Testis (tissue), 3 donors: Measurements from ENCODE around the gene RASL10B. TPM values are rescaled to one million over a fixed set of nuclear protein-coding genes. Genes with fewer than 3 reads are reported as not detected.
"Not testable (repeated sequence)": the region's sequence is repeated elsewhere in the genome, so short reads cannot be mapped to it uniquely, and the experiment has no call there.

Source experiments
- DNase-seq: peaks from one replicate; pipeline ENCODE4 v3.0.0-alpha.2; 2019
- H3K27ac ChIP-seq, 2 donors: fragments of 200-600 bp; sonication (generic); one replicate each; pipeline ENCODE4 v1.5.1; 2019
- H3K27me3 ChIP-seq: fragments of 200-600 bp; sonication (generic); one replicate; pipeline ENCODE4 v1.5.1; 2019
- H3K36me3 ChIP-seq: fragments of 200-600 bp; sonication (generic); one replicate; pipeline ENCODE4 v1.5.1; 2017; ENCODE audit warnings: low read depth; ENCODE audit errors: missing control alignments
- H3K4me1 ChIP-seq: fragments of 200-600 bp; sonication (generic); one replicate; pipeline ENCODE4 v1.5.1; 2019
- H3K4me3 ChIP-seq, 2 donors: fragments of 200-600 bp; sonication (generic); one replicate each; pipeline ENCODE4 v1.5.1; 2017 to 2019
- H3K9me3 ChIP-seq: fragments of 200-600 bp; sonication (generic); one replicate; pipeline ENCODE4 v1.5.1; 2017
- CTCF ChIP-seq, 3 experiments: fragments of 450-650 bp in 2 of 3; fragments of 200-600 bp in 1 of 3; sonication (generic) in 1 of 3; IDR thresholded peaks; one replicate each; pipeline ENCODE4 v1.5.1; 2016 to 2019; ENCODE audit warnings: antibody characterized with exemption in 3 of 3, mild to moderate bottlenecking in 2 of 3, moderate library complexity in 1 of 3
- POLR2A ChIP-seq: fragments of 450-650 bp; IDR thresholded peaks from one replicate; pipeline ENCODE4 v1.6.1; 2017; ENCODE audit warnings: antibody characterized with exemption, mild to moderate bottlenecking, moderate library complexity
- WGBS, 2 donors: methylation state at CpG; one replicate each; pipeline ENCODE4 v1.1.5; 2018; 5-methylcytosine and 5-hydroxymethylcytosine counted together
- intact Hi-C: fragments of 100-400 bp; cut with DNase I; formaldehyde crosslinking; loops from one replicate; pipeline ENCODE4 v1.15.1; 2023; ENCODE audit warnings: low total_unique reads
- polyA plus RNA-seq: library from polyadenylated mRNA; stranded (reverse); fragments of 350-450 nt; fragmentation: Illumina TruSeq; extraction: RNeasy Lipid Tissue Mini Kit (QIAGEN cat#74804); gene quantifications from one replicate; pipeline ENCODE4 v1.2.3, GENCODE V29; 2014; ENCODE audit warnings: low read depth, low replicate concordance; ENCODE audit not compliant: insufficient read depth
- total RNA-seq, 2 donors: library from RNA; depleted of rRNA; stranded (reverse); fragments of >200 nt; gene quantifications; one replicate each; pipeline ENCODE4 v1.2.3, GENCODE V29; 2016

Gene RASL10B
- total and polyA plus RNA-seq, 3 donors from 2014 or later: 2.5 to 4.8 (median 3.8) TPM

GRCh38 chr17:35694906-35695305 lies 36.5 kb upstream of the RASL10B start:
- no peaks in the 10 kb centered on the region for H3K27me3 ChIP-seq
- H3K4me1 ChIP-seq: no peaks in the 10 kb centered on the region
- DNase-seq: no peak
- TF ChIP-seq CTCF (IDR thresholded peaks at IDR 0.05) (no peak), POLR2A (no peak)
- H3K36me3 ChIP-seq: no peaks in the 10 kb centered on the region
- H3K4me3 ChIP-seq: no peak overlapping the region
- H3K9me3 ChIP-seq: no peaks in the 10 kb centered on the region
- 77 to 82% methylated on average over 2 of the region's 2 CpGs for WGBS, 2 donors
- intact Hi-C loops: no loop called here
- no peak overlapping the region for H3K27ac ChIP-seq

- H3K36me3 ChIP-seq: no peaks in the 10 kb centered on the region
- WGBS, 2 donors: 60 to 74% methylated on average over 2 of the region's 2 CpGs
Observed at GRCh38 chr17:35695613-35696012, 35.8 kb upstream of the RASL10B start.

GRCh38 chr17:35698800-35699199 lies 32.6 kb upstream of the RASL10B start:
- H3K27ac ChIP-seq: no peak overlapping the region
- TF ChIP-seq POLR2A: no peak
- no peak for TF ChIP-seq CTCF (IDR thresholded peaks at IDR 0.05)
- no peaks in the 10 kb centered on the region for H3K36me3 ChIP-seq
- 97 to 98% methylated on average over 2 of the region's 2 CpGs for WGBS, 2 donors
- intact Hi-C loops: no loop called here
- H3K9me3 ChIP-seq: no peaks in the 10 kb centered on the region
- H3K4me3 ChIP-seq: no peak overlapping the region
- DNase-seq: no peak
- no peaks in the 10 kb centered on the region for H3K27me3 ChIP-seq
- H3K4me1 ChIP-seq: no peaks in the 10 kb centered on the region

More at GRCh38 chr17:35695613-35696012, 35.8 kb upstream of the RASL10B start:
- TF ChIP-seq POLR2A: no peak
- H3K4me3 ChIP-seq: no peak overlapping the region
- no peak overlapping the region for H3K27ac ChIP-seq
- DNase-seq: no peak
- no peaks in the 10 kb centered on the region for H3K27me3 ChIP-seq
- intact Hi-C loops: no loop called here
- H3K4me1 ChIP-seq: no peaks in the 10 kb centered on the region
- H3K9me3 ChIP-seq: no peaks in the 10 kb centered on the region

GRCh38 chr17:35700150-35700549 lies 31.3 kb upstream of the RASL10B start:
- Histone ChIP-seq H3K27ac (no peak overlapping the region), H3K4me3 (no peak overlapping the region), H3K4me1 (no peaks in the 10 kb centered on the region), H3K36me3 (no peaks in the 10 kb centered on the region), H3K9me3 (no peaks in the 10 kb centered on the region), H3K27me3 (no peaks in the 10 kb centered on the region)
- TF ChIP-seq CTCF (IDR thresholded peaks at IDR 0.05) (no peak), POLR2A (no peak)
- no peak for DNase-seq
- intact Hi-C loops: no loop called here
- 90 to 92% methylated on average over 6 of the region's 6 CpGs for WGBS, 2 donors

GRCh38 chr17:35701491-35701890 lies 29.9 kb upstream of the RASL10B start:
- Histone ChIP-seq H3K9me3 (no peaks in the 10 kb centered on the region), H3K4me3 (no peak overlapping the region), H3K4me1 (no peaks in the 10 kb centered on the region), H3K36me3 (no peaks in the 10 kb centered on the region), H3K27me3 (no peaks in the 10 kb centered on the region), H3K27ac (no peak overlapping the region)
- intact Hi-C loops: no loop called here
- TF ChIP-seq CTCF (IDR thresholded peaks at IDR 0.05): no peak
- TF ChIP-seq POLR2A: no peak
- WGBS, 2 donors: 77 to 82% methylated on average over 5 of the region's 5 CpGs
- no peak for DNase-seq

- H3K9me3 ChIP-seq, DNase-seq, intact Hi-C loops, H3K4me1 ChIP-seq, H3K4me3 ChIP-seq, H3K27me3 ChIP-seq, H3K27ac ChIP-seq, H3K36me3 ChIP-seq: not testable (repeated sequence)
- WGBS, 2 donors: 86 to 96% methylated on average over 2 of the region's 2 CpGs
Observed at GRCh38 chr17:35703308-35703707, 28.1 kb upstream of the RASL10B start.
